NCI-H345 treated with DMSO at 0.1 percent for 48 hours (cell line): ENCODE data around the gene RAB17.
A peak's percentile ranks its signal among the peaks of the same experiment; 100 is the strongest.

Experiments
- DNase-seq: peaks from one replicate; lab custom pipeline; 2025; ENCODE audit not compliant: unreplicated experiment; lab: John Stamatoyannopoulos, UW

The RAB17 gene

DNA sequence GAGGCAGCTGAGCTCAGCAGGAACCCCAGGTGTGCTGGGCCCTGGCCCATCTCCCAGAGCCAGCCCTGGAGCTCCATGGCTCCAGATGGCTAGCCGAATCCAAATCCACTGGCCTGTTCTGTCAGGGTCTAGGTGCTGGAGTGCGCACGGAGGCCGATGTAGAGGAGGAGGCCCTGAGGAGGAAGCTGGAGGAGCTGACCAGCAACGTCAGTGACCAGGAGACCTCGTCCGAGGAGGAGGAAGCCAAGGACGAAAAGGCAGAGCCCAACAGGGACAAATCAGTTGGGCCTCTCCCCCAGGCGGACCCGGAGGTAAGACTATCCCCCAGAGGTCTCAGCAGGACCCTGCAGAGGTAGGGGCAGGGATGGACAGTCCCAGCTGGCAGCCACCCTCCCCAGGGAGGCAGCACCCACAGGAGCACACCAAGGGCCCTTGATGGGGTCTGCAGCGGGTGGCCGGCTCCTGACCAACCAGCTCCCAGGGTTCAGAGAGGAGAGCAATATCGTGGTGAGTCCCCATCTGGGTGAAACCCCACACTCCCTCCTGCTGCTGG, 50.2 kb downstream of the RAB17 start:
- no peak for DNase-seq

DNA sequence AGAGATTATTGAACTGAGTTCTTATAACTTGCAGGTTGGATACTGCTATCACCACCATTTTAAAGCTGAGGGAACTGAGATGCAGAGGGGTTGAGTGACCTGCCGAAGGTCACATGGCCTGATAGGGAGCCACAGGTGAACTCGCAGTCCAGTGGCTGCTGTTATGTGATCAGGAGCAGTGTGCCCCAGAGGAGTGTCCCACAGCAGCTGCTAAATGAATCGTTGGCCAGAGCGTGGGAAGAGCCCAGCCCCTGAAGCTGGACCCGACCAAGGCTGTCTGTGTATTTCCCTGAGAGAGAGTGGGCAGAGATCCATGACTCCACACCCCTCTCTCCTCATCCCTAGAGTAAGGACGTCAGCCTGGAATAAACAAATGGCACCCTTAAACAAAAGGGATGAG, 50.9 kb downstream of the RAB17 start:
- no peak for DNase-seq

DNA sequence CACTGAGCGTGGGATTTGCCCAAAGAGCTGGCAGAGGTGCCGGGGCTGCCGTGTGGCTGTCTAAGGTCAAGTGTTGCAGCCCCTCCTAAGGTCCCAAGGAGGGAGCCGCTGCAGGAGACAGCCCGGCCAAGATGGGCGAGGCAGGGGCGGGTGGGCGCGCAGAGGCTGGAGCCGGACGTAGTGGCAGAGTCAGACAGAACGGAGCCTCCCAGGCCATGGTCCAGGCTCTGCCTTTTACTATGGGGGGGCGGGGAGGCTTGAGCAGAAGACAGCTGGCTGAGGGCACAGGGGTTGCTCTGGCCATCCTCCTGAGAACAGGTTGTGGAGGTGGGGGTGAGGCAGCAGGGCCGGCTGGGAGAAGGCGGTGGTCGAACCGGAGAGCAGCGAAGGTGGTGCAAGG, 51.6 kb downstream of the RAB17 start:
- DNase-seq = no peak

DNA sequence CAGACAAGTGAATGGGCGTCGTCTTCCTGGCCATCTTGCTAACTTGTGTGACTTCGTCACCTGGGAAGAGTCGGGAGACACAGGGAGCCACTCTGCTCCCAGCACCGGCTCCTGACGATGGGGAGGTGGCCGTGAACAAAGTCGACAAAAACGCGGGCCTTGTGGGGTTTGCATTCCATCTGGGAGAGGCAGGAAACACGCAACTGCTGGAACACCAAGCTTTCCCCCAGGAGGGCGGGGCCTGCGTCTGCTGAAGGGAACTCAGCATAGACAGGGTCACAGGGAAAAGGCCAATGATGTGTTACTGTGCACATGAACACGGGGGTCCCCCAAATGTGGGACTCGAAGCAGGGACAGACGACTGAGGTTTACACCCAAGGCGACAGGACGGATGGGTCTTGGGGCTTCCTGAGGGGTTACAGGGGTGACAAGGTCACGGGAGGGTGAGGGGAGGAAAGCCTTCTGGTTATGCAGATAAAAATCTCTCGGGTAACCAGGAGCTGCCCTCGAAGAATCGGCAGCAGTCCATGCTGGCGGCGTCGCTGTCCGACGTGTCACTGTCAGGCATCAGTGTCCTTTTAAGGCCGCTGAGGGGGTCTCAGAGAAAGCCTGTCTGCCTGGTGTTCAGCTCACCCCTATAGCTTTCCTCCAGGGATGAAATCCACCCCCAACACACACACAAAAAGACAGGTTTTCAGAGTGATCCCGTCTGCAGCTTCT, 52.4 kb downstream of the RAB17 start:
- DNase-seq = no peak

DNA sequence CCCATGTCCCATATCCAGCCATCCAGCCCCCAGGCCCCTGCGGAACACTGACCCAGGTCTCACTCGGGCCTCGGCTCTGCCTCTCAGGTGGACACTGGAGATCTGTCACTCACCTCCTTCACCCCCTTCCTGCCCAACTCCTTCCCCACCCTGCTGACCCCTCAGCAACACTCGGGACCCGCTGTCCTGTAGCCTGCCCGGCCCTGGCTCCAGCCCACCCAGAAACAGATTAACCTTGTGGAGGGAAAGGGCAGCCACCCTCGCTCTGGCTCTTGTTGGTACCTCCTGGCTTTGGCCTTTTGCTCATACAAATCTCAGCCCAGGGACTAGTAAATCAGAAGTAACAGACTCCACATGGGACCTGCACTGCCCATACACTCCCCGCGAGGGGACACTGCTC, 53.9 kb downstream of the RAB17 start:
- DNase-seq = no peak

DNA sequence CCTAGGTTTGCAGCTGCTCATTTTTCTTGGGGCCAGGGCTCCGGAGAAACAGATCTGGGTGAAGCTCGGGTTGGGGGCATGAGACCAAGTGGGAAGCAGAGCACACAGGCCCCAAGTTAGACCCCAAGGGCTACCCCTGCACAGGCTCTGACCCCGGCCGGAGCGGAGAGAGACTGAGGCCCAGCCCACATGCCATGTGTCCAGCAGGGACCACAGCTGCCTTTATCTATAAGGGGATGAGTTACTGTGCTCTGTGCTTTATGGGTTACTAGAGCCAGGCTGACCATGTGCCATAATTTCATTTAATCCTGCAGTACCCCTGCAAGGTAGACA, 54.5 kb downstream of the RAB17 start:
- no peak for DNase-seq

DNA sequence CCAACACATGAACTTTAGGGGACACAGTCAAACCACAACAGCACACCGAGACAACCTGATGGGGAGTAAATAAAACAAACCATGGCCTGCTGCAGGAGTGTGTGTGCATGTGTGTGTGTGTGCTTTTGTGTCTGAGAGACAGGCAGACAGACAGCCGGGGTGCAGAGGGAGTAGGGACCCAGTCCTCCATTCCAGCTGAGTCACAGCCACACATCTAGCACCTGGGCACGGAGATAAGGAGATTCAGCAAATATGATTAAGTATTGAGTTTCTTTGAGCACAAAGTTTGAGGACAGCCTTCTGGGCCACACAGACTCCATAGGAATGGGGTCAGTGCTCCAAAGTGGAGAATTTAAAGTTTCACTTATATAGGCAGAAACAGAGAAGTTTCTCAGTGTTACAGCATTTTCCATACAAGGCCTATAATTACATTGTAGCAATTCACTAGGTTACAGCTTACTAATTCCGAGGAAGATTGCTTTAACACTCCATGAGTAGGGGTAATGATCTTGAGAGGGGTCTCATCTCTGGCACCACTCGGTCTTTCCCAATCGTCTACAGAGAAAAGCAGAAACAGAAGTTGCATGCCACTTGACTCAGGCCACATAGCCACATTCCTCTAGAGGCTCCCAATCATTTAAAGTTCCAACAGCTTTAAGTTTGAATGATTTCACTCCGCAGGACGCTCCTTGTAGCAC, 55.0 kb downstream of the RAB17 start:
- DNase-seq = no peak

DNA sequence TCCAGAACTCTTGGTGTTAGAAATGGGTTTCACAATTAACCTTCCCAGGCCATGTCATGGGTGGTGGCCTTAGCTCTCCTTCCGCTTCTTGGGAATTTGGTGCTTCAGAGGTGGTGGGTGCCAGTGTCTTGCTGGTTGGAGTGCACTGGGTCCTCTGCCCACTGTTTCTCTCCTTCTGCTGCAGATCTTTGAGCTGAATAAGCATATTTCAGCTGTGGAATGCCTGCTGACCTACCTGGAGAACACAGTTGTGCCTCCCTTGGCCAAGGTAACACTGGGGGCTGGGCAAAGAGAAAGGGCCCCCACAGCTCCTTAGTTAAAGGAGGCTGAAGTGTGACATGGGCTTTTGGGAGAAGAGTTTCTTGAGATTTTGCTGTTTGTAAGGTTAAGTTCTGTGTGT, 56.2 kb downstream of the RAB17 start:
- DNase-seq = no peak

DNA sequence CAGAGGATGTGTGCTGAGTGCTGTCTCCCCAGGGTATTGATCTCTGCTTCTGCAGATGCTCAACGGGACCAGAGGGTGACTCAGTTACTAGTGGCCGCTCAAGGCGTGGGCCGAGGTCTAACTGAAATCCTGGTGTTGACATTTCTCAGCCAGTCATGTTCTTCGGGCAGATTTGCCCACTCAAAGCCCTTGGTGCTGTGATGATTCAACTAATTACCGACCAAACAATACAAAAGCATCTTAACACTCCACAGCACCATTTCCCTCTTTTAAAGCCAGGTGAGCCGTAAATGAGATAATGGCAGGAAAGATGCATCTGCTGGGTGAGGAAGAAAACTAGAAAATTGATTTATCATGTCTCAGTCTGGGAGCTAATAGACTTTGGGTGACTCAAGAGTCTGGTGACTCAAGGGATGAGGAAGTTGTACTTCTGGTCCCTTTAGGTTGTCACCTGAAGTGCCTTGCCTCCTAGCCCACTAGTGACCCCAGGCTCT, 56.8 kb downstream of the RAB17 start:
- DNase-seq = peak; percentile 53

DNA sequence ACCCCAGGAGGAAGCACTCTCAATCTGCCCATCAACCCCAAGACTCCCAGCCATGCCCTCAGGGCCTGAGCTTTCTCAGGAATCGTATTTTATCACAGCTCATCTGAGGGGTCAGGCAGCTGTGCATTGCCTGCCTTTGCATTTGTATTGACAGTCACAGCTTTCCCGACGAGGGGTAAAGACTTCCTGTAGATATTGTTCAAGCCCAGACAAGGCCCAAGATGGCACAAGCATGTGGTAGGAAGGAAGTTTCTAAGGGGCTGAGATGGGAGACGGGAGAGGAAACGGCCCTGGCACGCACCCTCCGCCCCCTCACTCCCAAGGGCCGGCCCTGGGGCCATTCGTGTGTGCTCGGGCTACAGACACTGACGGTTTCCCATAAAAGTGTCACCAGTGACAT, 58.4 kb downstream of the RAB17 start:
- no peak for DNase-seq

DNA sequence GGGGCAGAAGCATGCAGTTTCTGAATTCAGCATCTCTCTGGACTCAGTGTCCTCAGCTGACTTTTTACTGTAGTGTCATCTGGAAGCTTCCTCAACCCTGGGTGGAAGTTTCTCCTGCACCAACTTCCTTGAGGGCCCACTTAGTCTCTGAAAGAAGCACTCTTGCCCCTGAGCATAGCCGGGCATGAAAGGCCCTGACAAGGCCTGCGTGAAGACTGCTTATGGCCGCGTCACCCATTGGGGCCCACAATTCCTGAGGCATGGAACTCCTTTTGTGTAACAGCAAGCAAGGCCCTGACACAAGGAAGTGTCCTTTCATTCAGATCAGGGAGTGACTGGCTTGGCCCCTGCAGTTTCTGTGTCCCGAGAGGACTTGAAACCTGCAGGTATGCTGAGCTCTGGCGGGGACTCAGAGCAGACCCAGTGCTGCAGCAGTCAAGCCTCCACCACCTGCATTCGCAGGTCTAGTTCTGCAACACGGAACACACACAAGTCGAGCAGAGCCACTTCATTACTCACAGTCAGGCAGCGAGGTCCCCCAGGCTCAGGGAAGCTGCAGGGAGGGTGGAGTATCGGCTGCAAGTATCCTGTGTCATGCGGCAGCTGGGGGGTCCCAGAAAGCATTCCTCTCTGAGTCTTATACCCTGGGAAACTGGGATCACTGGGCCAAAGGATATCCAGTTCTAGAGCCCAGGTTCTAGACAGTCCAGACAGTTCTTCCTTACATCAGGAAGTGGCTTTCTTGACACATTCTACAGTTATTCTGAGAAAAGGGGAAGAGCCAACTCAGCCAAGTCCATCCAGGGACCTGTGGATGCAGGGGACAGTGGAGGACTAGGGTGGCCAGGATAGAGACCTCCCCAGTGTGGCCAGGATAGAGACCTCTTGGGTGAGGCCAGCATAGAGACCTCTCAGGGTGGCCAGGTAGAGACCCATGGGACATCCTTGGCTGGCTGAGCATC, 59.8 kb downstream of the RAB17 start:
- no peak for DNase-seq

DNA sequence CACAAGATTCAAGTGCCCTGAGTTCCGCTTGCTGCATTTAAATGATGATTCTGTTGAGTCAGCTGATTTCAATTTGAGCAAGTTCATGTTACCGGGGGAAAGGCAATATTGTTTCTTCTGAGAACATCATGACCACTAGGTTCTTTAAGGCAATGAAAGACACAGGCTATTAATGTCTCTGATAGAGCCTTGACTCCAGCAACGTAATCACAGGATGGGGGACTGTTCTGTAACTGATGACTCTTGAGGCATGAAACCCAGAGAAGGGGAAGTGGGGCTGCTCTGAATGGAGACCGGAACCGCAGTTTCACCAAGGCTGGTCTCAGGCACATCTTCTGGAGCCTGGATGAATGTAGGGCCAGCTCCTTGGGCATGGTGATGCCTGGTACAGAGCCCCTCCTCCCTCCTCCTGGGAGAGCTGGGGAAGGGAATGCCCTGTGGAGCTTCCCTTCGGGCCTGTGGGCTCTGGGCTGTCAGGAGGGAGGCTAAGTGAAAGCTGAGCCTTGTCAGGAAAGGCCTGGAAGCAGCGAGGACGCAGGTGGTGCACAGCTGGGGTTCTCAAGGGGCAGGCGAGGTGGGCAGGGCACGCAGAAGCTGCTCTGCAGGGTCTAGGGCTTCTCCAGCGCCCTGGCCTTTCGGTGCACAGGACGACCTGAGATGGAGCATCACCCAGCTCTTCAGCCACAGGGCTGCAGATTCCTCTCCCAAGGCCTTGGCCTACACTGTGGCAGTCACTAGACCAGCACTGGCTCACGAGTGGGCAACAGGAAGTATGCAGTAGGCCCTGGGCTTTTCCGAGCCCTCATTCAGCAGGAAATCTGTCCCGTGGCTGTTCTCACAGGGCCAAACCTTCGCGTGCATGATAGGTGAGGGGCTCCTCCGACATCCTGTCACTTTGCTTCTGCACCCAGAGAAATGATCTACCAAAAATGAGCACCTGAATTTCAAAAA, 60.8 kb downstream of the RAB17 start:
- DNase-seq = no peak

DNA sequence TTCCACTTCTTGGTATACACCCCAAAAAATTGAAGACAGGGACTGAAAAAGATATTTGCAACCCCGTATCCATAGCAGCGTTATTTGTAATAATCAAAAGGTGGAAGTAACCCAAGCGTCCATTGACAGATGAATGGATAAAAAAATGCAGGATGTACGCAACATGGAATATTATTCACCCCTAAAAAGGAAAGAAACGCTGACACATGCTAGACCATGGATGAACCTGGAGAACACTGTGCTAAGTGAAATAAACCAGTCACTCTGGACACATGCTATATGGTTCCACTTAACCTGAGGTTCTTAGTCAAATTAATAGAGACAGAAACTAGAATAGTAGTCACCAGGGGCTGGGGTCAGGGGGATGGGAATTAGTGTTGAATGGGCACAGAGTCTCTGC, 62.8 kb downstream of the RAB17 start:
- DNase-seq = no peak

DNA sequence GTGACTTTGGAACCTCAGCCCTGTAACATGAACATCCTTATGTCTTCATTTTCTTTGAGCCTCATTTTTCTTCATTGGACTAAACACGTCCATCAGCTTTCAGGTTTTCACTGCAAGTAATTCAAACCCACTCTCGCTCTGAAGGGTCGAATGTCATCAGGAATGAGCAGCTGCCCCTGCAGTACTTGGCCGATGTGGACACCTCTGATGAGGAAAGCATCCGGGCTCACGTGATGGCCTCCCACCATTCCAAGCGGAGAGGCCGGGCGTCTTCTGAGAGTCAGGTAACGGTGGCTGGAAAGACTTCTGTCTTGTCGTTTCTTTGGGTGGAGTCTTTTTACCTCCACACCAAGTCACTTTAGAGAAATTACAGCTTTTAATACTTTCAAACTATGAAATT, 63.3 kb downstream of the RAB17 start:
- DNase-seq = no peak

DNA sequence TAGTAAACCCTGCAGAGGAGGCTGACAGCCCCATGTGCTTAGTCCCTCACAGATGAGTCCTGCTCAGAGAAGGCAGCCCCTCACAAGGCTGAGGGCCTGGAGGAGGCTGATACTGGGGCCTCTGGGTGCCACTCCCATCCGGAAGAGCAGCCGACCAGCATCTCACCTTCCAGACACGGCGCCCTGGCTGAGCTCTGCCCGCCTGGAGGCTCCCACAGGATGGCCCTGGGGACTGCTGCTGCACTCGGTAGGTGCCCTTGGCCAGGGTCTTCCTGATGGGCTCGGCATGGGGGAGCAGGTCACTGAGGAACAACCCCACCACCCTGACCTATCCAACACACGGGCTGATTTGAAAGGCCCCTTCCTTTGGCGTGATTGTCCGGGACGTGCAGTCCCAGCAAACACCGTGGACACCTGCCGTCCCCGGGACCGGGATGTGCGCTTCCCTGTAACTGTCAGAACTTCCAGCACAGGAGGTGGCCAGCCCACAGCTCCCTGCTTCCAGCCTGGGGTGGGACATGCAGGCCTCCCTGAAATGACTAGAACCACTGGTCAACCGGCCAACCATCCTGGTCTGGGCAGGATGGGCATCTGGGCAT, 64.9 kb downstream of the RAB17 start:
- DNase-seq = no peak

DNA sequence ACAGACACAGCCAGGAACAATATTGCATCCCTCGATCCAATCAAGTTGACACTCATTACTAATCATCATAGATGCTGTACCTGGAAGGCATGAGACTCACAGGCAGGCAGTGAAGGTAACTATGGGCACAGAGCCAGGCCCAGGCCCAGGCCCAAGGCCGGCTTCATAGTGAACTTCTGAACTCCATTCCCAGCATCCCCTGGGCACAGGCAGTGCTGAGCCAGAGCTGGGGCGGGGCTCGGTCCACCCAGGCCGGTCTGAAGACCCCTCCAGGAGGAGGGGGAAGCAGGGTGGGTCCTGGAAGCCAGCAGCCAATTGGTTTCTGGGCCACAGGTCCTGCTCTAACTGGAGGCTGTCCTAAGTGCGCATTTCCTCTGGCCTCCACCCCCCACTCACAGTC, 65.9 kb downstream of the RAB17 start:
- DNase-seq = no peak
